Left kidney (tissue), 2 donors: ENCODE measurements around the gene STARD9. TPM values are rescaled to one million over a fixed set of nuclear protein-coding genes. Genes with fewer than 3 reads are reported as not detected.
A peak's percentile ranks its signal among the peaks of the same experiment; 100 is the strongest.

Experiments
- DNase-seq: peaks from one replicate; pipeline ENCODE4 v3.0.0-alpha.2; 2013
- polyA plus RNA-seq: library from polyadenylated mRNA; unstranded; fragments of 120-200 nt; gene quantifications from one replicate; pipeline ENCODE4 v1.2.1, GENCODE V29; 2013; ENCODE audit not compliant: insufficient read length

Gene STARD9
- polyA plus RNA-seq, 1 donor: 14.3 TPM

GRCh38 chr15:42692997-42693396 is 117.6 kb downstream of the STARD9 start:
- no peak for DNase-seq

- DNase-seq: no peak
These were observed 118.1 kb downstream of the STARD9 start for GRCh38 chr15:42693496-42693895.

GRCh38 chr15:42693942-42694341 is 118.5 kb downstream of the STARD9 start:
- no peak for DNase-seq

GRCh38 chr15:42694398-42694797 is 119.0 kb downstream of the STARD9 start:
- DNase-seq: no peak

DNA sequence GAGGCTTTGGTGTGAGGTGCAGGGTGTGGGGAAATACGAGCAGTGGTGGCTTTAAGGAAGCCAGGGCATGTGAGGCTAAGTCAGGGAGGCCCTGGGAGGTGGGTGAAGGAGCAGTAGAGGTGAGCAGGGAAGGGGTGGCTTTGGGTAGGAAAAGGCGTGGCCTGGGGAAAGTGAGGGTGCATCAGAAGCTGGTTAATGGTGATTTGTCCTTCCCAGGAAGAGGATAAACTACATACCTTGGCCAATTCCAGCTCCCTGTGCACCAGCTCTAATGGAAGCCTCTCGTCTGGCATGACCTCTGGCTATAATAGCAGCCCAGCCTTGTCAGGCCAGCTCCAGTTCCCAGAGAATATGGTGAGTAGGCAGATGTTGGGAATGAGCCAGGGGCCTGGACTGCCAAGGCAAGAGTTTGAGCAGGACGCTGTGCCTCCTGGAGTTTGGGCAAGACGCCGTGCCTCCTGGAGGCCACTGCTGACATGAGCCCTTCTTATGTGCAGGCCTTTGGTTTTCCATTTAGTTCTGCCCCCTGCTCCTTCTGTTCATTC is 120.2 kb downstream of the STARD9 start:
- no peak for DNase-seq

- no peak for DNase-seq
These were observed 121.2 kb downstream of the STARD9 start for GRCh38 chr15:42696626-42697025.

DNA sequence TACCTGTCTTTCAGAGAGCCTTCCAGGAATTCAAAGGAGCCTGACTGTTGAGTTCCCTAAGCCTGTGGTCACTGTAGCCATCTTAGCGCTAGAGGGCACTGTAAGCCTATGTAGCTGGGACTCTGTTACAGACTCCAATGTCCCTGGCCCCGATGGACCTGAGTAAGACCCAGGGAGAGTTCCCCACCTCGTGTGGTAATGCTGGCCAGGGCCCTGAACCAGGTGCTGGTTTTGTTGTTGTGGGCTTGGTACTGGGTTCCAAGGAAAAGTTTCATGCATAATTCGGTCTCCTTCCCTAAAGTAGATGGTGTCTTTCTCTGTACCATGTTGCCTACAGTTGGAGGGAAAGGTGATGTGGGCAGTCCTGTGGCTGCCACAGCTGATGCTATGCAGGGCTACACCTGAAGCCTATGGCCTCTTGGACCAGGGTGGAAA is 129.1 kb downstream of the STARD9 start:
- peak; percentile 61 for DNase-seq

DNA sequence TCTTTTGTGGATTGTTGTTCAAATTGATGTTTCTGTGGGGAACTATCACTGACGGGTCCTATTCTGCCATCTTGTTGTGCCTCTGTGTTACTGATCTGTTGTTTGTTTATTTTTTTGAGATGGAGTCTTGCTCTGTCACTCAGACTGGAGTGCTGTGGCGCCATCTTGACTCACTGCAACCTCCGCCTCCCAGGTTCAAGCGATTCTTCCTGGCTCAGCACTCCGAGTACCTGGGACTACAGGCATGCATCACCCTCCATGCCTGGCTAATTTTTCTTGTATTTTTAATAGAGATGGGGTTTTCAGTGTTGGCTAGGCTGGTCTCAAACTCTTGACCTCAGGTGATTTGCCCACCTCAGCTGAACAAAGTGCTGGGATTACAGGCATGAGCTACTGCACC is 129.9 kb downstream of the STARD9 start:
- no peak for DNase-seq

DNA sequence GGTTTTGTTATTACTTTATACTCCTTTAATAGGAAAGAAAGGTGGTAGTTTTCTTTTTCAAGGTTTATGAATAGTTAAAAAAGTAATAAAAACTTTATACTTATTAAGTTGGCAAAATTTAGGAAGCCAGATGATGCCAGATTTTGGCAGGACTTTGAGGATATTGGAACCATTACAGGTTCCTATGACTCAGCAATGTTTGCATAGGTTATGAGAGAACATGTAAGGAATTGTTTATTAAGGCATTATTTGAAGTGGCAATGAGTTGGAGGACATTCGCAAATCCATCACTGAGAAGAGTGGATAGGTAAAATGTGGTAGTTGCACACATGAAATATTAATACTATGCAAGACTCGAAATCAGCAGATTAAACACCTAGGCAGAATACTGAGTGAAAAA is 131.7 kb downstream of the STARD9 start:
- no peak for DNase-seq

GRCh38 chr15:42707873-42708544 is 132.6 kb downstream of the STARD9 start:
- DNase-seq: no peak

- DNase-seq: no peak
These were observed 135.3 kb downstream of the STARD9 start for GRCh38 chr15:42710662-42711061.

- no peak for DNase-seq
These were observed 136.3 kb downstream of the STARD9 start for GRCh38 chr15:42711746-42712145.

DNA sequence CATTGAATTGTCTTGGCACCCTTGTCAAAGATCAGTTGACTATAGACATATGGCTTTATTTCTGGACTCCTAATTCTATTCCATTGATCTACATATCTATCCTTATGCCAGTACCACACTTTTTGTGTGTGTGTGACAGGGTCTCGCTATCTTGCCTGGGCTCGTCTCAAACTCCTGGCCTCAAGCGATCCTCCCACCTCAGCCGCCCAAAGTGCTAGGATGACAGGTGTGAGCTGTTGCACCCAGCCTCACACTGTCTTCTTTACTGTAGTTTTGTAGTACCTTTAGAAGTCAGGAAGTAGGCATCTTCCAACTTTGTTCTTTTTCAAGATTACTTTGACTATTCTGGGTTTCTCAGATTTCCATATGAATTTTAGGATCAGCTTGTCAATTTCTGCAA is 137.2 kb downstream of the STARD9 start:
- DNase-seq: no peak

DNA sequence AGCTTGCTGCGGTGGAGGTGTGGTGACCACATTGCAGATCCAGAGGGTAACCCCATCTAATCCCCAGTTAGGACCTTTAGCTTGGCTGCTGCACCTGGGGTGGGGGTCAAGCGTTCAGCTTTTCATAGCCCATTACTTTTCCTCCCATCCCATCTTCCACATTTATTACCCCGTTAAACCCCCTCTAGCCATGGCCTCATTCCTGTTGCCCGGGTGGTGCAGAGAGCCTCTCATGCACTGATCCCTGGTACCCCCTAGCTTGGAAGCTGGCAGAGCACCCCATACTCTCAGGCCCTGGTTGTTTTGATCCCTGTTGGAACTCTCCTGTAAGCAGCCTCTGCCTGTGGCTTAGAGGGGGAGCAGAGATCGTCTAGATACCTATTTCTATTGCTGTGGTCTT is 140.7 kb downstream of the STARD9 start:
- DNase-seq: no peak

GRCh38 chr15:42716626-42717025 is 141.2 kb downstream of the STARD9 start:
- DNase-seq: no peak

DNA sequence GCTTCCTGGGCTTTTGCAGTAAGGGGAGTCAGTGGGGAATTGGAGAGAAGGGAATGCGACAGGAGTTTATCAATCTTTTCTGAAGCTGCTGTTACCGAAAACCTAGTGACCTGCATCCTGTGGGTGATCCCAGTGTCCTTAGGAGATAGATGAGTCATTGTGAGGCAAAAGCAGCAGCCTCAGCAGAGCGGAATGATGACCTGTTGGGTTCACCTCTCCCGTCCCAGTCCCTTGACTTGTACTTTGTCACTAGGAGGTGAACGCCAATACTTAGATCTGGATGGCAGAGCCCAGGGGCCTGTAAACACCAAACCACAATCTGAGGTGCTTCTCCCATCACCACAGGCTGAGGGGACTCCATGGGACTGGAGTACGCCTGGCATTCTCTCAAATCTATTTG is 143.6 kb downstream of the STARD9 start:
- DNase-seq: no peak

- DNase-seq: no peak
These were observed 144.7 kb downstream of the STARD9 start for GRCh38 chr15:42720071-42720470.

- DNase-seq: no peak
These were observed 145.6 kb downstream of the STARD9 start for GRCh38 chr15:42721016-42721415.

GRCh38 chr15:42721916-42722315 is 146.5 kb downstream of the STARD9 start:
- DNase-seq: no peak

- no peak for DNase-seq
These were observed 147.7 kb downstream of the STARD9 start for GRCh38 chr15:42723068-42723467.

GRCh38 chr15:42724276-42724675 is 148.9 kb downstream of the STARD9 start:
- DNase-seq: no peak

GRCh38 chr15:42725331-42725903 is 150.0 kb downstream of the STARD9 start:
- no peak for DNase-seq

- DNase-seq: no peak
These were observed 150.7 kb downstream of the STARD9 start for GRCh38 chr15:42726114-42726513.
